GM23338 (cell line): ENCODE results near the gene RAP1B. TPM values are rescaled to one million over a fixed set of nuclear protein-coding genes. Genes with fewer than 3 reads are reported as not detected.

Experiments used
- ATAC-seq: fragments of 200-7000 bp; cut with Tn5 transposase; 3 replicates; pipeline ENCODE4 v1.9.1; 2020
- DNase-seq: peaks from one replicate; pipeline ENCODE4 v3.0.0-alpha.2; 2015; ENCODE audit warnings: low spot score
- H2AFZ ChIP-seq: fragments of 200-600 bp; sonication (generic); 2 replicates; pipeline ENCODE4 v1.8.0; 2016; ENCODE audit warnings: antibody characterized with exemption, mild to moderate bottlenecking, moderate library complexity
- H3F3A ChIP-seq: fragments of 200-600 bp; sonication (generic); replicated peaks from 2 replicates; pipeline ENCODE4 v1.8.0; 2017; ENCODE audit warnings: antibody characterized with exemption, mixed run types, low read depth
- H3K27ac ChIP-seq: fragments of 200-600 bp; sonication (generic); 2 replicates; pipeline ENCODE4 v1.6.1; 2016; ENCODE audit warnings: low read depth
- H3K27me3 ChIP-seq: fragments of 200-600 bp; sonication (generic); 2 replicates; pipeline ENCODE4 v1.8.0; 2016; ENCODE audit warnings: mild to moderate bottlenecking, mixed run types, moderate library complexity; ENCODE audit not compliant: insufficient read depth
- H3K36me3 ChIP-seq: fragments of 200-600 bp; sonication (generic); 2 replicates; pipeline ENCODE4 v1.8.0; 2016; ENCODE audit warnings: mild to moderate bottlenecking; ENCODE audit not compliant: insufficient read depth
- H3K4me1 ChIP-seq: fragments of 200-600 bp; sonication (generic); 2 replicates; pipeline ENCODE4 v1.8.0; 2016; ENCODE audit warnings: mild to moderate bottlenecking, moderate library complexity; ENCODE audit not compliant: insufficient read depth
- H3K4me2 ChIP-seq: fragments of 200-600 bp; sonication (generic); 2 replicates; pipeline ENCODE4 v1.7.1; 2017; ENCODE audit warnings: mixed run types
- H3K4me3 ChIP-seq: fragments of 200-600 bp; sonication (generic); 2 replicates; pipeline ENCODE4 v1.6.1; 2016; ENCODE audit warnings: mixed run types
- H3K79me2 ChIP-seq: fragments of 200-600 bp; sonication (generic); replicated peaks from 2 replicates; pipeline ENCODE4 v1.8.0; 2017; ENCODE audit warnings: mild to moderate bottlenecking; ENCODE audit not compliant: insufficient read depth
- H3K9me2 ChIP-seq: fragments of 200-600 bp; sonication (generic); 2 replicates; pipeline ENCODE4 v1.8.0; 2017; ENCODE audit not compliant: insufficient read depth
- H4K20me1 ChIP-seq: fragments of 200-600 bp; sonication (generic); replicated peaks from 2 replicates; pipeline ENCODE4 v1.8.0; 2017; ENCODE audit warnings: mild to moderate bottlenecking; ENCODE audit not compliant: insufficient read depth
- H3K27ac Mint-ChIP-seq: 2 replicates; pipeline ENCODE4 v1.8.0; 2020; ENCODE audit warnings: inconsistent platforms, mild to moderate bottlenecking, moderate library complexity, mixed read lengths
- H3K27me3 Mint-ChIP-seq: 3 replicates; pipeline ENCODE4 v1.8.0; 2022; ENCODE audit warnings: low read depth, mild to moderate bottlenecking, moderate library complexity, mixed read lengths, inconsistent platforms; ENCODE audit not compliant: insufficient read depth, poor library complexity
- H3K36me3 Mint-ChIP-seq: 3 replicates; pipeline ENCODE4 v1.8.0; 2021; ENCODE audit warnings: low read depth, mild to moderate bottlenecking, inconsistent platforms, moderate library complexity, mixed read lengths
- H3K4me1 Mint-ChIP-seq: 3 replicates; pipeline ENCODE4 v1.8.0; 2020; ENCODE audit warnings: mild to moderate bottlenecking, inconsistent platforms, mixed read lengths
- H3K4me3 Mint-ChIP-seq: 3 replicates; pipeline ENCODE4 v1.8.0; 2021; ENCODE audit warnings: moderate library complexity, mild to moderate bottlenecking, inconsistent platforms, mixed read lengths
- H3K9me3 Mint-ChIP-seq: 3 replicates; pipeline ENCODE4 v1.8.0; 2020; ENCODE audit warnings: moderate library complexity, mild to moderate bottlenecking, inconsistent platforms, mixed read lengths
- CREB1 ChIP-seq: fragments of 250-450 bp; sonication (Bioruptor Pico); IDR thresholded peaks from 2 replicates; pipeline ENCODE4 v1.5.0; 2020; ENCODE audit warnings: low read depth, mild to moderate bottlenecking, moderate library complexity
- EZH2 ChIP-seq: fragments of 200-600 bp; sonication (generic); IDR thresholded peaks from one replicate; pipeline ENCODE4 v1.8.0; 2017; ENCODE audit warnings: antibody characterized with exemption, mild to moderate bottlenecking, low read depth; ENCODE audit not compliant: unreplicated experiment
- EZH2phosphoT487 ChIP-seq: fragments of 200-600 bp; sonication (generic); IDR thresholded peaks from one replicate; pipeline ENCODE4 v1.8.1; 2018; ENCODE audit warnings: antibody characterized with exemption; ENCODE audit not compliant: unreplicated experiment
- JUNB ChIP-seq: IDR thresholded peaks from one replicate; pipeline ENCODE4 v1.6.1; 2016; ENCODE audit warnings: antibody characterized with exemption; ENCODE audit not compliant: unreplicated experiment
- NANOG ChIP-seq: IDR thresholded peaks from 2 replicates; pipeline ENCODE4 v1.6.1; 2016; ENCODE audit warnings: antibody characterized with exemption, borderline replicate concordance
- POLR2AphosphoS5 ChIP-seq: IDR thresholded peaks from 2 replicates; pipeline ENCODE4 v1.6.1; 2016; ENCODE audit warnings: antibody characterized with exemption, low read depth
- STAT1 ChIP-seq: IDR thresholded peaks from one replicate; pipeline ENCODE4 v1.6.1; 2016; ENCODE audit warnings: antibody characterized with exemption; ENCODE audit not compliant: unreplicated experiment
- ZNF114 ChIP-seq: fragments of 250-450 bp; sonication (Bioruptor Pico); IDR thresholded peaks from 2 replicates; pipeline ENCODE4 v1.5.0; 2020; ENCODE audit warnings: mild to moderate bottlenecking, moderate library complexity
- ZNF331 ChIP-seq: fragments of 250-450 bp; sonication (Bioruptor Pico); IDR thresholded peaks from 2 replicates; pipeline ENCODE4 v1.5.0; 2020; ENCODE audit warnings: low read depth, mild to moderate bottlenecking, moderate library complexity
- polyA plus RNA-seq: library from polyadenylated mRNA; unstranded; fragments of >200 nt; fragmentation: Nextera tagmentation; extraction: Ambion mirVana; gene quantifications from 2 replicates; pipeline ENCODE4 v1.2.1, GENCODE V29; 2016
- total RNA-seq: library from RNA; depleted of rRNA; stranded (reverse); fragments of >200 nt; shearing (Covaris generic); gene quantifications from 2 replicates; pipeline ENCODE4 v1.2.3, GENCODE V29; 2014
- TF ChIP-seq, protein P1 (sequence below): IDR thresholded peaks from 2 replicates; pipeline ENCODE4 v1.6.1; 2016; ENCODE audit warnings: antibody characterized with exemption
- TF ChIP-seq, protein P2 (sequence below), 2 experiments: fragments of 200-600 bp in 1 of 2; sonication (generic) in 1 of 2; conservative IDR thresholded peaks; 2 replicates each; pipeline versions ENCODE4 v1.5.1 to v1.6.1; 2016 to 2017; ENCODE audit warnings: antibody characterized with exemption in 2 of 2, low read depth in 2 of 2, mild to moderate bottlenecking in 2 of 2, moderate library complexity in 1 of 2
- TF ChIP-seq, protein P3 (sequence below): fragments of 250-450 bp; sonication (Bioruptor Pico); IDR thresholded peaks from 2 replicates; pipeline ENCODE4 v1.5.0; 2020; ENCODE audit warnings: mild to moderate bottlenecking, moderate library complexity
- TF ChIP-seq, protein P4 (sequence below): IDR thresholded peaks from one replicate; pipeline ENCODE4 v1.6.1; 2018; ENCODE audit warnings: antibody characterized with exemption; ENCODE audit not compliant: unreplicated experiment

RAP1B gene
- total and polyA plus RNA-seq, 2 experiments from 2014 or later: 90.6 to 128 TPM

DNA sequence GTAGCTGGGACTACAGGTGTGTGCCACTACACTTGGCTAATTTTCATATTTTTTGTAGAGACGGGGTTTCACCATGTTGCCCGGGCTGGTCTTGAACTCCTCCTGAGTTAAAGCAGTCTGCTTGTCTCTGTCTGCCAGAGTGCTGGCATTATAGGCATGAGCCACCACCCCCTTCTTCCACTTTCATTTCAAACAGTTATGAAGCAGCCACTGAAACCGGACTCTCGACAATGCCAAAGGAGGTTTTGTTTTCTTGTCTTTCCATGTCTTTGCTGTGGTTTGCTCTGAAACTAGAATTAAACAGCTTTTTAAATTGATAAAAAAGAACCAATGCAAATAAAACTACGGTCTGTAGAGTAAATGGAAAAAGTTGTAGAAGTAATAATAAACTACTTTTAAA lies 30.4 kb downstream of the RAP1B start:
- Mint-ChIP-seq H3K4me3 (no peak overlapping the region), H3K36me3 (no peaks in the 10 kb centered on the region), H3K27ac (no peak overlapping the region), H3K27me3 (peaks cover 3% of the 10 kb centered on the region), H3K4me1 (peaks cover 6% of the 10 kb centered on the region; the same call in 1 of the 3 replicates), H3K9me3 (no peaks in the 10 kb centered on the region)
- no peak for TF ChIP-seq NANOG
- TF ChIP-seq CREB1 (CRISPR knock-in tag): no peak
- TF ChIP-seq EZH2: no peak
- TF ChIP-seq POLR2AphosphoS5: no peak
- no peak for TF ChIP-seq STAT1
- no peak for TF ChIP-seq ZNF114 (CRISPR knock-in tag)
- TF ChIP-seq EZH2phosphoT487: no peak
- TF ChIP-seq, protein P1, sequence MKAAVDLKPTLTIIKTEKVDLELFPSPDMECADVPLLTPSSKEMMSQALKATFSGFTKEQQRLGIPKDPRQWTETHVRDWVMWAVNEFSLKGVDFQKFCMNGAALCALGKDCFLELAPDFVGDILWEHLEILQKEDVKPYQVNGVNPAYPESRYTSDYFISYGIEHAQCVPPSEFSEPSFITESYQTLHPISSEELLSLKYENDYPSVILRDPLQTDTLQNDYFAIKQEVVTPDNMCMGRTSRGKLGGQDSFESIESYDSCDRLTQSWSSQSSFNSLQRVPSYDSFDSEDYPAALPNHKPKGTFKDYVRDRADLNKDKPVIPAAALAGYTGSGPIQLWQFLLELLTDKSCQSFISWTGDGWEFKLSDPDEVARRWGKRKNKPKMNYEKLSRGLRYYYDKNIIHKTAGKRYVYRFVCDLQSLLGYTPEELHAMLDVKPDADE: no peak
- no peak for TF ChIP-seq JUNB
- no peak for TF ChIP-seq ZNF331
- TF ChIP-seq, protein P2, sequence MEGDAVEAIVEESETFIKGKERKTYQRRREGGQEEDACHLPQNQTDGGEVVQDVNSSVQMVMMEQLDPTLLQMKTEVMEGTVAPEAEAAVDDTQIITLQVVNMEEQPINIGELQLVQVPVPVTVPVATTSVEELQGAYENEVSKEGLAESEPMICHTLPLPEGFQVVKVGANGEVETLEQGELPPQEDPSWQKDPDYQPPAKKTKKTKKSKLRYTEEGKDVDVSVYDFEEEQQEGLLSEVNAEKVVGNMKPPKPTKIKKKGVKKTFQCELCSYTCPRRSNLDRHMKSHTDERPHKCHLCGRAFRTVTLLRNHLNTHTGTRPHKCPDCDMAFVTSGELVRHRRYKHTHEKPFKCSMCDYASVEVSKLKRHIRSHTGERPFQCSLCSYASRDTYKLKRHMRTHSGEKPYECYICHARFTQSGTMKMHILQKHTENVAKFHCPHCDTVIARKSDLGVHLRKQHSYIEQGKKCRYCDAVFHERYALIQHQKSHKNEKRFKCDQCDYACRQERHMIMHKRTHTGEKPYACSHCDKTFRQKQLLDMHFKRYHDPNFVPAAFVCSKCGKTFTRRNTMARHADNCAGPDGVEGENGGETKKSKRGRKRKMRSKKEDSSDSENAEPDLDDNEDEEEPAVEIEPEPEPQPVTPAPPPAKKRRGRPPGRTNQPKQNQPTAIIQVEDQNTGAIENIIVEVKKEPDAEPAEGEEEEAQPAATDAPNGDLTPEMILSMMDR (conservative IDR thresholded peaks at IDR 0.05; ENCODE audit: low read depth in 2 of 2): no peak
- TF ChIP-seq, protein P3, sequence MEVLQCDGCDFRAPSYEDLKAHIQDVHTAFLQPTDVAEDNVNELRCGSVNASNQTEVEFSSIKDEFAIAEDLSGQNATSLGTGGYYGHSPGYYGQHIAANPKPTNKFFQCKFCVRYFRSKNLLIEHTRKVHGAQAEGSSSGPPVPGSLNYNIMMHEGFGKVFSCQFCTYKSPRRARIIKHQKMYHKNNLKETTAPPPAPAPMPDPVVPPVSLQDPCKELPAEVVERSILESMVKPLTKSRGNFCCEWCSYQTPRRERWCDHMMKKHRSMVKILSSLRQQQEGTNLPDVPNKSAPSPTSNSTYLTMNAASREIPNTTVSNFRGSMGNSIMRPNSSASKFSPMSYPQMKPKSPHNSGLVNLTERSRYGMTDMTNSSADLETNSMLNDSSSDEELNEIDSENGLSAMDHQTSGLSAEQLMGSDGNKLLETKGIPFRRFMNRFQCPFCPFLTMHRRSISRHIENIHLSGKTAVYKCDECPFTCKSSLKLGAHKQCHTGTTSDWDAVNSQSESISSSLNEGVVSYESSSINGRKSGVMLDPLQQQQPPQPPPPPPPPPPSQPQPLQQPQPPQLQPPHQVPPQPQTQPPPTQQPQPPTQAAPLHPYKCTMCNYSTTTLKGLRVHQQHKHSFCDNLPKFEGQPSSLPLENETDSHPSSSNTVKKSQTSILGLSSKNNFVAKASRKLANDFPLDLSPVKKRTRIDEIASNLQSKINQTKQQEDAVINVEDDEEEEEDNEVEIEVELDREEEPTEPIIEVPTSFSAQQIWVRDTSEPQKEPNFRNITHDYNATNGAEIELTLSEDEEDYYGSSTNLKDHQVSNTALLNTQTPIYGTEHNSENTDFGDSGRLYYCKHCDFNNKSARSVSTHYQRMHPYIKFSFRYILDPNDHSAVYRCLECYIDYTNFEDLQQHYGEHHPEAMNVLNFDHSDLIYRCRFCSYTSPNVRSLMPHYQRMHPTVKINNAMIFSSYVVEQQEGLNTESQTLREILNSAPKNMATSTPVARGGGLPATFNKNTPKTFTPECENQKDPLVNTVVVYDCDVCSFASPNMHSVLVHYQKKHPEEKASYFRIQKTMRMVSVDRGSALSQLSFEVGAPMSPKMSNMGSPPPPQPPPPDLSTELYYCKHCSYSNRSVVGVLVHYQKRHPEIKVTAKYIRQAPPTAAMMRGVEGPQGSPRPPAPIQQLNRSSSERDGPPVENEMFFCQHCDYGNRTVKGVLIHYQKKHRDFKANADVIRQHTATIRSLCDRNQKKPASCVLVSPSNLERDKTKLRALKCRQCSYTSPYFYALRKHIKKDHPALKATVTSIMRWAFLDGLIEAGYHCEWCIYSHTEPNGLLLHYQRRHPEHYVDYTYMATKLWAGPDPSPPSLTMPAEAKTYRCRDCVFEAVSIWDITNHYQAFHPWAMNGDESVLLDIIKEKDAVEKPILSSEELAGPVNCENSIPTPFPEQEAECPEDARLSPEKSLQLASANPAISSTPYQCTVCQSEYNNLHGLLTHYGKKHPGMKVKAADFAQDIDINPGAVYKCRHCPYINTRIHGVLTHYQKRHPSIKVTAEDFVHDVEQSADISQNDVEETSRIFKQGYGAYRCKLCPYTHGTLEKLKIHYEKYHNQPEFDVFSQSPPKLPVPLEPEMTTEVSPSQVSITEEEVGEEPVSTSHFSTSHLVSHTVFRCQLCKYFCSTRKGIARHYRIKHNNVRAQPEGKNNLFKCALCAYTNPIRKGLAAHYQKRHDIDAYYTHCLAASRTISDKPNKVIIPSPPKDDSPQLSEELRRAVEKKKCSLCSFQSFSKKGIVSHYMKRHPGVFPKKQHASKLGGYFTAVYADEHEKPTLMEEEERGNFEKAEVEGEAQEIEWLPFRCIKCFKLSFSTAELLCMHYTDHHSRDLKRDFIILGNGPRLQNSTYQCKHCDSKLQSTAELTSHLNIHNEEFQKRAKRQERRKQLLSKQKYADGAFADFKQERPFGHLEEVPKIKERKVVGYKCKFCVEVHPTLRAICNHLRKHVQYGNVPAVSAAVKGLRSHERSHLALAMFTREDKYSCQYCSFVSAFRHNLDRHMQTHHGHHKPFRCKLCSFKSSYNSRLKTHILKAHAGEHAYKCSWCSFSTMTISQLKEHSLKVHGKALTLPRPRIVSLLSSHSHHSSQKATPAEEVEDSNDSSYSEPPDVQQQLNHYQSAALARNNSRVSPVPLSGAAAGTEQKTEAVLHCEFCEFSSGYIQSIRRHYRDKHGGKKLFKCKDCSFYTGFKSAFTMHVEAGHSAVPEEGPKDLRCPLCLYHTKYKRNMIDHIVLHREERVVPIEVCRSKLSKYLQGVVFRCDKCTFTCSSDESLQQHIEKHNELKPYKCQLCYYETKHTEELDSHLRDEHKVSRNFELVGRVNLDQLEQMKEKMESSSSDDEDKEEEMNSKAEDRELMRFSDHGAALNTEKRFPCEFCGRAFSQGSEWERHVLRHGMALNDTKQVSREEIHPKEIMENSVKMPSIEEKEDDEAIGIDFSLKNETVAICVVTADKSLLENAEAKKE (CRISPR knock-in tag): no peak
- TF ChIP-seq, protein P4, sequence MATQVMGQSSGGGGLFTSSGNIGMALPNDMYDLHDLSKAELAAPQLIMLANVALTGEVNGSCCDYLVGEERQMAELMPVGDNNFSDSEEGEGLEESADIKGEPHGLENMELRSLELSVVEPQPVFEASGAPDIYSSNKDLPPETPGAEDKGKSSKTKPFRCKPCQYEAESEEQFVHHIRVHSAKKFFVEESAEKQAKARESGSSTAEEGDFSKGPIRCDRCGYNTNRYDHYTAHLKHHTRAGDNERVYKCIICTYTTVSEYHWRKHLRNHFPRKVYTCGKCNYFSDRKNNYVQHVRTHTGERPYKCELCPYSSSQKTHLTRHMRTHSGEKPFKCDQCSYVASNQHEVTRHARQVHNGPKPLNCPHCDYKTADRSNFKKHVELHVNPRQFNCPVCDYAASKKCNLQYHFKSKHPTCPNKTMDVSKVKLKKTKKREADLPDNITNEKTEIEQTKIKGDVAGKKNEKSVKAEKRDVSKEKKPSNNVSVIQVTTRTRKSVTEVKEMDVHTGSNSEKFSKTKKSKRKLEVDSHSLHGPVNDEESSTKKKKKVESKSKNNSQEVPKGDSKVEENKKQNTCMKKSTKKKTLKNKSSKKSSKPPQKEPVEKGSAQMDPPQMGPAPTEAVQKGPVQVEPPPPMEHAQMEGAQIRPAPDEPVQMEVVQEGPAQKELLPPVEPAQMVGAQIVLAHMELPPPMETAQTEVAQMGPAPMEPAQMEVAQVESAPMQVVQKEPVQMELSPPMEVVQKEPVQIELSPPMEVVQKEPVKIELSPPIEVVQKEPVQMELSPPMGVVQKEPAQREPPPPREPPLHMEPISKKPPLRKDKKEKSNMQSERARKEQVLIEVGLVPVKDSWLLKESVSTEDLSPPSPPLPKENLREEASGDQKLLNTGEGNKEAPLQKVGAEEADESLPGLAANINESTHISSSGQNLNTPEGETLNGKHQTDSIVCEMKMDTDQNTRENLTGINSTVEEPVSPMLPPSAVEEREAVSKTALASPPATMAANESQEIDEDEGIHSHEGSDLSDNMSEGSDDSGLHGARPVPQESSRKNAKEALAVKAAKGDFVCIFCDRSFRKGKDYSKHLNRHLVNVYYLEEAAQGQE: no peak
- Histone ChIP-seq H2AFZ (no peak overlapping the region), H3K4me2 (no peak overlapping the region), H3K79me2 (peaks cover 98% of the 10 kb centered on the region), H3K4me3 (no peak overlapping the region), H3K9me2 (no peaks in the 10 kb centered on the region), H3F3A (no peaks in the 10 kb centered on the region), H3K4me1 (no peaks in the 10 kb centered on the region), H3K27ac (no peak overlapping the region), H3K27me3 (no peaks in the 10 kb centered on the region), H4K20me1 (peaks cover 47% of the 10 kb centered on the region), H3K36me3 (no peaks in the 10 kb centered on the region)
- ATAC-seq (no peak), DNase-seq (no peak)
